Activated CD4-positive, CD25-positive, alpha-beta regulatory T cell (primary cell): ENCODE results near the gene PIGR.

Experiments
- DNase-seq, 4 experiments: peaks; one replicate each; lab custom pipeline; 2025; lab: John Stamatoyannopoulos, UW

The PIGR gene

DNA sequence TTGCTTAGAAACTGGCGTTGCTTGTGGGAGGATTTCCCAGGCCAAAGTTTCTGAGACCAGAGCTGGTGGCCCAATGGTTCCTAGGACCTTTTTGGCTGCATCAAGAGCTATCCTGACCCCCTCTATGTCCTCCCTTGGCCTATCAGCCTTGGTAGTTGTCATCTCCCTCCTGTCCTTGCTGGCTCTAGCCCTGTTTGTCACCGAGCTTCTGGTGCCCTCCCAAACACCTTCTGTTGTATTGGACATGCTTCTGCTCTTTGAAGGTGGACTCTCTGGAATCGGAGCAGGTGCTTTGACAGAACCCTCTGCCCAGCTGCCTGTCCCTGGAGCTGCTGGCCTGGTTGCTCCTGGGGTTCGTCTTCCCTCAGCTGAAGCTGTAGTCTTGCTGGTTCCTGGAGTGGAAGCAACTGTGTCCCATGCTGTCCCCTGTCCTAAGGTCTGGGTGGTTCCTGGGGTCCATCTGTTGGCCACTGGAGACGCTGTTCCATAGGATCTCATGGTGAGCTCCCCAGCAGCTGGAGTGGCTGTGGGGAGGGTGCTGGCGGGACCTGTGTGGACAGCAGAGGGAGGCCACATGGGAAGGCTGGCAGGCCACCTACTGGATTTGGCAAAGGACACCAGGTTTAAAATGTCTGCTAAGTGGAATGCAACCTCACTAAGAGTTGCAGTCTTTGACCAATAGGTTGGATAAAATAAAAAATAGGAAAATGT, 14.6 kb upstream of the PIGR start:
- no peak for DNase-seq

- no peak for DNase-seq
These were observed 11.9 kb upstream of the PIGR start for GRCh38 chr1:206958144-206958543.

DNA sequence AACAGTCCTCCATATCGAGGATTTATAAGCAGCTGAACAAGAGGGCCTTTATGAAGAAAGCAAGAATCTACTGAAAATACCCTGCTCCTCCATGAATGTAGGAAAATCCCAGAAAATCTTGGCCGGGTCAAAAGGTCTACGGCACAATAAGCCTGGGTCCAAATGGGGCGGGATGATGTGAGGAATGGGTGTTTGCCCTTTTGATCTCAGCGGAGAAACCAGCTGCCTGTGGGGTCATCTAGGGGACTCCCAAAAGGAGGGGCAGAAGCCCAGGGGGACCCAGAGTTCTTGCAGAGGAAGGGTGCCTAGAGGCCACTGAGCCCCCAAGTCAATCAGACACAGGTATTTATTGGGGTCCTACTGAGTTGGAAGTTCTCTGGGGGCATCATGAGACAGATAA, 11.4 kb upstream of the PIGR start:
- no peak for DNase-seq

- DNase-seq = no peak
These were observed 9.5 kb upstream of the PIGR start for GRCh38 chr1:206955476-206956451.

DNA sequence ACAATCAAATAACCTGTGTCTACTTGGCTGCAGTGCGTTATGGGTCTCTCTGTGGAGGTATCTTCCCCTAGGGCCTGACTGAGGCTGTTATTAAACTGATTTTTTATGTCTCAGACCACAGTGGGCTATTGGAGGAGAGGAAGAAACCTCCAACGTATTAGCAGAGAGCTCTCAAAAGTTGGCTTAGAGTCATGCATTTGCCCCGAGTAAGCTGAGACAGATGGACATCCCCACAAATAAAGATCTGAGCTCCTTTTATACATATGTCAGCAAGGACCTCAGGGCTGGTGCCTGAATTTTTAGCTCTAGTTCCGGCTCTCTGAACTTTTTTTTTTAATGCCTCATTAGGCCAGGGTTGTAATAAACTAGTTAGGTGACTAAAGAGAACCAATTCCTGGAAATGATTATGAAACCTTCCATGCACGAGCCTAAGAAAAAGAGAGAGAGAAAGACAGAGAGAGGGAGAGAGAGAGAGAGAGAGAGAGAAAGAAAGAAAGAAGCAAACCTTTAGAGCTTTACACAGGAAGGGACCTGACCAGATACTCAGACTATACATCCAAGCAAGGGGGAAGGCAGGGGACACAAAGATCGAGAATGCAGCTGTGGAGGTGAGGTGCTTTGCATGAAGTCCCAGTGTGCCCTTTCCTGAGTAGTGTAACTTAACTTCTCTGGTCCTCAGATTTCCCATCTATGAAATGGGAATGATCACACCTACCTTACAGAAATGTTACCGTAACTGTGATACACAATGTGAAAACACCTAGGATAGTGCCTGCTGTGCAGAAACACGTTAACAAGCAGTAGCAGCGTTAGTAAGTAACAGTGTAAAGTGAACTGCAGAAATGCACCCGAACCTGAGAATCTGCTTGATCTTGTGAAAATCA, 8.4 kb upstream of the PIGR start:
- DNase-seq = no peak

DNA sequence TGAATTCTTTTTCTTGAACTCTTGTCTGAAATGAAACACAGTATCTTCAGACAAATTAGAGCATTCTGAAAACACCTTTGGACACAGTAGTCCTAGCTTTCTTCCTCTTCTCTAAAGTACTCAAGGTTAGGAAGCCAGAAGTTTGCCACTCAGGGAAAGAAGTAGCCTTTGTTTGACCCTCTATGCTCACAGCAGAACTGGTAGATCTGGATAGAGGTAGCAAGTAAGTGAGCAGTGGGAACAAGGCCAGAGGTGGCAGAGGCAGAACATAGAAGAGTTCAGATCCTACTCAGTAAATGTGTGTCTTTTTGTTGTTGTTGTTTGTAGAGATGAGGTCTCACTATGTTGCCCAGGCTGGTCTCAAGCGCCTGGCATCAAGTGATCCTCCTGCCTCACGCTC, 7.4 kb upstream of the PIGR start:
- no peak for DNase-seq

GRCh38 chr1:206953126-206953525, 6.9 kb upstream of the PIGR start:
- no peak for DNase-seq

GRCh38 chr1:206952171-206952570, 5.9 kb upstream of the PIGR start:
- no peak for DNase-seq

GRCh38 chr1:206951318-206952100, 5.2 kb upstream of the PIGR start:
- DNase-seq = no peak

- no peak for DNase-seq
These were observed 3.4 kb upstream of the PIGR start for GRCh38 chr1:206949641-206950040.

GRCh38 chr1:206949208-206949607, 2.9 kb upstream of the PIGR start:
- DNase-seq = no peak

DNA sequence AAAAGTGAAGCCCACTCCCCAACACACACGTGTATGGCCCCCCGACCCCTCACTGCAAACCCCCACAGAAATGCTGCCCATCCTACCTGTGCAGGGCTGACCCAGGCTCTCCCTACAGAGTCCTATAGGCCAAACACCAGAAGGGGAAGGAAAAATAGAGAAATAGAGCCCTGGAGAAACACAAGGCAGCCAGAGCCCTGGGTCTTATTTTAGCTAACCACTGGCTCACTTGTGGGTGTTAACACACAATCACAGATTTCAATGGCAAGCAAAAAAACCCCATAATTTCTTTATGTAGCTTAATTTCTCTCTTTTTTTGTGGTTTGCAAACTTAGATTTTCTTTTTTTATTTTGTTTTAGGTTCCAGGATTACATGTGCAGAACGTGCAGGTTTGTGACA, 989 bp upstream of the PIGR start:
- no peak for DNase-seq

GRCh38 chr1:206945779-206946178, 487 bp downstream of the PIGR start:
- no peak for DNase-seq

GRCh38 chr1:206944703-206945102, 1.6 kb downstream of the PIGR start:
- no peak for DNase-seq

GRCh38 chr1:206941766-206942418, 4.4 kb downstream of the PIGR start:
- DNase-seq = no peak

GRCh38 chr1:206940588-206940936, 5.7 kb downstream of the PIGR start:
- DNase-seq = no peak

DNA sequence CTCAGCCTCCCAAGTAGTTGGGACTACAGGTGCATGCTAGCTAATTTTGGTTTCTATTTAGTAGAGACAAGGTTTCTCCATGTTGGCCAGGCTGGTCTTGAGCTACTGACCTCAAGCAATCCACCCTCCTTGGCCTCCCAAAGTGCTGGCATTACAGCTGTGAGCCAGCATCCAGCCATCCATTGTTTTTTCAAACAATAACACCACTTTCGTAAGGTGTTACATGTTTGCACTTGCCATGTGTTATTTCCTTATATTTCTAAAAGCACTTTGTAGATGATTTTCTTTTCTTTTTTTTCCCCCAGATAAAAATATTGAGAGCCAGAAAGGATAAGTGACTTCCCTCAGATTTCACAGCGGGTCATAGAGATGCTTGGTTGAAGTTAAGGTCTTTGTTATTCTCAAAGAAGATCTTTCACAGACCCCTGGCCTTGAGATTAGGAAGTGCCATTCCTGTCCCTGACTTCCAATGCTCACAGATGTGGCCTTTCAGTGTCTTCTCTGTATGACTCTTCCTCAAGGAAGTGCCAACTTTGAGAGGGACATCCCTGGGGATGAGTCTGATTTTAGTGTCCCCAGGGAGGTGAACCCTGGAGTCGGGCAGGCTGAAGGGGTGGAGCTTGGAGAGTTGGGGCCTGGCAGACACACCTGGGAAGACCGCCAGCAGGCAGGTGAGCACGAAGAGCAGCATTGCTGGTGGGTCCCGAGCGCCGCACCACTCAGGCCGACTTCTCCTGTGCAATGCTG, 6.3 kb downstream of the PIGR start:
- DNase-seq = no peak

GRCh38 chr1:206939131-206939530, 7.1 kb downstream of the PIGR start:
- DNase-seq = no peak

DNA sequence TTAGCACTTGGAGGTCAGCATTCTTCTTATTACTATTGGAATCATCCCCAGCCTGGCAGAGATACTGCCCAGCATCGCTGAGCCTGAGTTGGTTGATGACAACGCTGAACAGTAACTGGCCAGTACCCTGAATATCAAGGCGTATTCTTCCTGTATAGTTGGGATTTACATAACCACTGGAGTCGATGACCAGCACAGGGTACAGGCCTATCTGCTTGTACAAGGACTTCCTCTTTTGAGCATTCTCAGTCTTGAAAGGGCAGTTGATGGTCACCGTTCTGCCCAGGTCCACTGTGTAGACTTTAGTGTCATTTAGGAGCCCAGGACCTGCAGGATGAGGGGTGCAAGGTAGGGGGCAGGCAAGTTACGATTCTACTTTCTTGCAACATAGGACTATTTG, 8.8 kb downstream of the PIGR start:
- no peak for DNase-seq

GRCh38 chr1:206935491-206936067, 10.7 kb downstream of the PIGR start:
- peak in 2 of 4 experiments; percentile 10 to 28 for DNase-seq
